ENCODE results near the gene JSRP1. TPM values are rescaled to one million over a fixed set of nuclear protein-coding genes. Genes with fewer than 3 reads are reported as not detected.

JSRP1 gene
- total and polyA plus RNA-seq, 10 of the 15 experiments (the other 5 are each of a cell fraction or from before 2014, with no cell fraction given): 0.41 to 0.91 (median 0.49) TPM; not detected in 7

DNA sequence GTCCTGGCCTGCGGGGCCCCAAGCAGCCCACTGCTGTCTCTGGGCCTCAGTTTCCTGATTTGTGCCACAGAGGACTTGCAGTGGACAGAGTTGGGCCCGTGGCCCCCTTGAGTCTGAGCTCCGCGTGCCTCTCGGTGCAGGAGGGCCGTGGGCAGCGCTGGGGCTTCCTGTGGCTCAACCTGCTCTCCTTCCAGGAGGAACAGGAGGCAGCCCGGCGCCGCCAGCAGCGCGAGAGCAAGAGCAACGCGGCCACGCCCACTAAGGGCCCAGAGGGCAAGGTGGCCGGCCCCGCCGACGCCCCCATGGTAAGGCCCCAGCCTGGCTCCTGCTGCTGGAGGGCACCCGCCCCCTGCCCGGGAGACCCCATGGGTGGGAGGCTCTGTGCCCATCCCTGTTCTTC, 46.0 kb downstream of the JSRP1 start:
- SMC1A ChIA-PET (ENCODE audit: uncharacterized antibody, unreplicated experiment): no interaction called here
- H2AFZ ChIP-seq (ENCODE audit: control insufficient read depth, low read depth, low read length): no peak overlapping the region
- no peak for FAIRE-seq
- no peaks in the 10 kb centered on the region for H3K27me3 ChIP-seq (replicated peaks in 1 of 2; ENCODE audit: control insufficient read depth in 2 of 2, insufficient read depth in 2 of 2, low read length in 1 of 2)
- no TSS peak for BruUV-seq (replicated peaks)
- intact Hi-C loops (cut with micrococcal nuclease; ENCODE audit: unreplicated experiment): no loop called here
- peaks cover 24 to 67% of the 10 kb centered on the region in 2 experiments; a peak in 3 of 4 replicates for H3K36me3 ChIP-seq (ENCODE audit: control insufficient read depth in 2 of 2, insufficient read depth in 2 of 2, low read length in 1 of 2)
- POLR2A ChIA-PET: no interaction called here
- TF ChIP-seq POLR2A (IDR thresholded peaks at IDR 0.05; ENCODE audit: low read depth, low read length): no peak; the same call in 1 of the 2 replicates
- TF ChIP-seq ATF2 (IDR thresholded peaks at IDR 0.05; ENCODE audit: low read length): no peak
- TF ChIP-seq ZZZ3 (IDR thresholded peaks at IDR 0.05; ENCODE audit: control insufficient read depth, insufficient read length, low read depth): no peak
- no peak for TF ChIP-seq ZBTB4 (CRISPR knock-in tag; IDR thresholded peaks at IDR 0.05)
- no peak for TF ChIP-seq ATF7 (IDR thresholded peaks at IDR 0.05; ENCODE audit: low read depth)
- TF ChIP-seq SP1 (IDR thresholded peaks at IDR 0.05; ENCODE audit: low read depth, low read length): no peak
- TF ChIP-seq NR2C1 (IDR thresholded peaks at IDR 0.05): no peak
- TF ChIP-seq BHLHE40 (IDR thresholded peaks at IDR 0.05; ENCODE audit: borderline replicate concordance in 1 of 2, low read depth in 2 of 2, low read length in 1 of 2): no peak
- TF ChIP-seq, protein P1, sequence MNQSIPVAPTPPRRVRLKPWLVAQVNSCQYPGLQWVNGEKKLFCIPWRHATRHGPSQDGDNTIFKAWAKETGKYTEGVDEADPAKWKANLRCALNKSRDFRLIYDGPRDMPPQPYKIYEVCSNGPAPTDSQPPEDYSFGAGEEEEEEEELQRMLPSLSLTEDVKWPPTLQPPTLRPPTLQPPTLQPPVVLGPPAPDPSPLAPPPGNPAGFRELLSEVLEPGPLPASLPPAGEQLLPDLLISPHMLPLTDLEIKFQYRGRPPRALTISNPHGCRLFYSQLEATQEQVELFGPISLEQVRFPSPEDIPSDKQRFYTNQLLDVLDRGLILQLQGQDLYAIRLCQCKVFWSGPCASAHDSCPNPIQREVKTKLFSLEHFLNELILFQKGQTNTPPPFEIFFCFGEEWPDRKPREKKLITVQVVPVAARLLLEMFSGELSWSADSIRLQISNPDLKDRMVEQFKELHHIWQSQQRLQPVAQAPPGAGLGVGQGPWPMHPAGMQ (IDR thresholded peaks at IDR 0.05; ENCODE audit: borderline replicate concordance): no peak
- TF ChIP-seq, protein P2, sequence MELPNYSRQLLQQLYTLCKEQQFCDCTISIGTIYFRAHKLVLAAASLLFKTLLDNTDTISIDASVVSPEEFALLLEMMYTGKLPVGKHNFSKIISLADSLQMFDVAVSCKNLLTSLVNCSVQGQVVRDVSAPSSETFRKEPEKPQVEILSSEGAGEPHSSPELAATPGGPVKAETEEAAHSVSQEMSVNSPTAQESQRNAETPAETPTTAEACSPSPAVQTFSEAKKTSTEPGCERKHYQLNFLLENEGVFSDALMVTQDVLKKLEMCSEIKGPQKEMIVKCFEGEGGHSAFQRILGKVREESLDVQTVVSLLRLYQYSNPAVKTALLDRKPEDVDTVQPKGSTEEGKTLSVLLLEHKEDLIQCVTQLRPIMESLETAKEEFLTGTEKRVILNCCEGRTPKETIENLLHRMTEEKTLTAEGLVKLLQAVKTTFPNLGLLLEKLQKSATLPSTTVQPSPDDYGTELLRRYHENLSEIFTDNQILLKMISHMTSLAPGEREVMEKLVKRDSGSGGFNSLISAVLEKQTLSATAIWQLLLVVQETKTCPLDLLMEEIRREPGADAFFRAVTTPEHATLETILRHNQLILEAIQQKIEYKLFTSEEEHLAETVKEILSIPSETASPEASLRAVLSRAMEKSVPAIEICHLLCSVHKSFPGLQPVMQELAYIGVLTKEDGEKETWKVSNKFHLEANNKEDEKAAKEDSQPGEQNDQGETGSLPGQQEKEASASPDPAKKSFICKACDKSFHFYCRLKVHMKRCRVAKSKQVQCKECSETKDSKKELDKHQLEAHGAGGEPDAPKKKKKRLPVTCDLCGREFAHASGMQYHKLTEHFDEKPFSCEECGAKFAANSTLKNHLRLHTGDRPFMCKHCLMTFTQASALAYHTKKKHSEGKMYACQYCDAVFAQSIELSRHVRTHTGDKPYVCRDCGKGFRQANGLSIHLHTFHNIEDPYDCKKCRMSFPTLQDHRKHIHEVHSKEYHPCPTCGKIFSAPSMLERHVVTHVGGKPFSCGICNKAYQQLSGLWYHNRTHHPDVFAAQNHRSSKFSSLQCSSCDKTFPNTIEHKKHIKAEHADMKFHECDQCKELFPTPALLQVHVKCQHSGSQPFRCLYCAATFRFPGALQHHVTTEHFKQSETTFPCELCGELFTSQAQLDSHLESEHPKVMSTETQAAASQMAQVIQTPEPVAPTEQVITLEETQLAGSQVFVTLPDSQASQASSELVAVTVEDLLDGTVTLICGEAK (IDR thresholded peaks at IDR 0.05; ENCODE audit: borderline replicate concordance): no peak
- TF ChIP-seq ZNF384 (IDR thresholded peaks at IDR 0.05; ENCODE audit: borderline replicate concordance, low read depth, low read length): no peak
- ATAC-seq: no peak
- in situ Hi-C loops (cut with MboI): no loop called here
- no peaks in the 10 kb centered on the region for H3K4me1 ChIP-seq (ENCODE audit: control insufficient read depth, insufficient read depth, low read length)
- no peak overlapping the region for H3K9ac ChIP-seq (ENCODE audit: control insufficient read depth, insufficient read depth, low read length)
- DNase-seq (ENCODE audit: low read depth, low spot score): no peak
- H3K4me3 ChIP-seq: no peak overlapping the region
- RAD21 ChIA-PET (ENCODE audit: unreplicated experiment): no interaction called here
- WGBS (ENCODE audit: insufficient coverage, insufficient replicate concordance, low lambda C conversion rate, missing lambda C conversion rate): 89% methylated on average over 21 of the region's 21 CpGs
- H3K27ac ChIP-seq (ENCODE audit: control insufficient read depth, insufficient read depth): no peak overlapping the region
- no peaks in the 10 kb centered on the region for H4K20me1 ChIP-seq (ENCODE audit: control insufficient read depth, insufficient read depth)
- H3K79me2 ChIP-seq (ENCODE audit: control insufficient read depth, insufficient read depth, low read length): no peaks in the 10 kb centered on the region
- CTCF ChIA-PET: no interaction called here
- H3K9me3 ChIP-seq (replicated peaks; ENCODE audit: control insufficient read depth, insufficient read depth, low read length): no peaks in the 10 kb centered on the region
- no peak overlapping the region for H3K4me2 ChIP-seq (ENCODE audit: control insufficient read depth, insufficient read depth)

Measured in GM12878 (cell line).